ENCODE measurements around the gene PAIP1. TPM values are rescaled to one million over a fixed set of nuclear protein-coding genes. Genes with fewer than 3 reads are reported as not detected.

Gene PAIP1
- total RNA-seq, 3 donors from 2014 or later, result 70.5 to 104 (median 94.1) TPM

DNA sequence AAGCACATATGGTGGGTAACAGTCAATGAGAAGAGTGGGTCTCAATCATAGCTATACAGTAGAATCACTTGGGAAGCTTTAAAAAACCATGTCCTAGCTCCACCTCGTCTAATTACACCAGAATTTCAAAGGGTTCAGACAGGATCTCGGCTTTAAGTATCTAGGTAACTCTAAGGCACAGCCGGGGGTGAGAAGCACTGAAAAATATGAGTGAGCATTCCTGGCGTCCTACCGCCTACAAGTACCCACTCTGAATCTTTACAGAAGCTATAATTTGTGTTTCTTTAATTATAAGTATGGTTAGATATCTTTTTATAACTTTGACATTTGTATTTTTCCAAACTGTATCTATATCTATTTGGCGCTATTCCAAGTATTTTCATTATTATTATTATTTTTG, 16.1 kb downstream of the PAIP1 start:
- TF ChIP-seq POLR2A (IDR thresholded peaks at IDR 0.05), result no peak
- TF ChIP-seq POLR2AphosphoS5 (IDR thresholded peaks at IDR 0.05), result no peak
- TF ChIP-seq, protein P1, sequence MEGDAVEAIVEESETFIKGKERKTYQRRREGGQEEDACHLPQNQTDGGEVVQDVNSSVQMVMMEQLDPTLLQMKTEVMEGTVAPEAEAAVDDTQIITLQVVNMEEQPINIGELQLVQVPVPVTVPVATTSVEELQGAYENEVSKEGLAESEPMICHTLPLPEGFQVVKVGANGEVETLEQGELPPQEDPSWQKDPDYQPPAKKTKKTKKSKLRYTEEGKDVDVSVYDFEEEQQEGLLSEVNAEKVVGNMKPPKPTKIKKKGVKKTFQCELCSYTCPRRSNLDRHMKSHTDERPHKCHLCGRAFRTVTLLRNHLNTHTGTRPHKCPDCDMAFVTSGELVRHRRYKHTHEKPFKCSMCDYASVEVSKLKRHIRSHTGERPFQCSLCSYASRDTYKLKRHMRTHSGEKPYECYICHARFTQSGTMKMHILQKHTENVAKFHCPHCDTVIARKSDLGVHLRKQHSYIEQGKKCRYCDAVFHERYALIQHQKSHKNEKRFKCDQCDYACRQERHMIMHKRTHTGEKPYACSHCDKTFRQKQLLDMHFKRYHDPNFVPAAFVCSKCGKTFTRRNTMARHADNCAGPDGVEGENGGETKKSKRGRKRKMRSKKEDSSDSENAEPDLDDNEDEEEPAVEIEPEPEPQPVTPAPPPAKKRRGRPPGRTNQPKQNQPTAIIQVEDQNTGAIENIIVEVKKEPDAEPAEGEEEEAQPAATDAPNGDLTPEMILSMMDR (IDR thresholded peaks at IDR 0.05), result no peak
- Histone ChIP-seq H3K9me3 (no peaks in the 10 kb centered on the region), H3K4me3 (no peak overlapping the region), H3K36me3 (peaks cover 8% of the 10 kb centered on the region), H3K27me3 (no peaks in the 10 kb centered on the region), H3K4me1 (no peaks in the 10 kb centered on the region), H3K27ac (no peak overlapping the region)
- DNase-seq (ENCODE audit: low spot score in 2 of 2), result no peak
- intact Hi-C loops (cut with DNase I; ENCODE audit: low total_unique reads), result no loop called here

DNA sequence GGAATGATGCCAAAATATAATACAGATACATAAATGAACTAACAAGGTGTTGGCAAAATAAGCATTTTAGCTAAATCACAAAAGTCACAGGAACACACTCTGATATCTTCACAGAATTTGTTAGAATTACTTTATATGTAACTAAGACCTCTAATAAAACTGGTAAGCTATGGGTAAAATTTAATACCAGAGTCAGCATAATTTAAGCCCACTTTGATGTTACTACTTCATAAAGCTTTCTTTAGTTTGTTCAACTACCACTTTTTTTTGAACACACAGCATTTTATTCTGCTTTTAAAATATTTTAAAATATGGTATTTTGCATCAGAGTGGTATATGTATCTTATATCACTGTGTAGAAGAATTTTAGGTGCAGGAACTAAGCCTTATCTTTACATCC, 19.9 kb downstream of the PAIP1 start:
- Histone ChIP-seq H3K27me3 (no peaks in the 10 kb centered on the region), H3K27ac (no peak overlapping the region), H3K4me1 (no peaks in the 10 kb centered on the region), H3K36me3 (peaks cover 6% of the 10 kb centered on the region), H3K4me3 (no peak overlapping the region), H3K9me3 (no peaks in the 10 kb centered on the region)
- TF ChIP-seq, protein P1 (IDR thresholded peaks at IDR 0.05), result no peak
- TF ChIP-seq POLR2A (IDR thresholded peaks at IDR 0.05), result no peak
- no peak for TF ChIP-seq POLR2AphosphoS5 (IDR thresholded peaks at IDR 0.05)
- no peak for DNase-seq (ENCODE audit: low spot score in 2 of 2)
- intact Hi-C loops (cut with DNase I; ENCODE audit: low total_unique reads), result no loop called here

DNA sequence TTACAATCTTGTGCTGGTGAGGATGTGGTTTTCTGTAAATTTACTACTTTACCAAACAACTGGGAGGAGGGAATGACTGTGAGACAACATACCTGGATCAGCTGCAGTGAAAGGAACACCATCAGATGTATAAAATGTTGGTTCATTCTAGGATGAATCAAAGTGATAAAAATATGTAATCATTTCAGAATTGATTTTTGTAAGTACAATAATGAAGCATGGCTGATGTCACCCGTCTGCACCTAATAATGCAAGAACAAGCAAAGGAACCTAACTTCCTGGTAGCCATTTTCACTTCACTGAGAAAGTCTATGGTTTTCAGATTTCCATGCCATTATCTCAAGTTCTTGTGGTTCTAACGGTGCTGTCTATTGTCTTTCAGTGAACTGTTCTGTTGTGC, 23.2 kb downstream of the PAIP1 start:
- Histone ChIP-seq H3K27ac (no peak overlapping the region), H3K4me1 (no peaks in the 10 kb centered on the region), H3K4me3 (no peak overlapping the region), H3K27me3 (no peaks in the 10 kb centered on the region), H3K36me3 (peaks cover 5% of the 10 kb centered on the region), H3K9me3 (no peaks in the 10 kb centered on the region)
- intact Hi-C loops (cut with DNase I; ENCODE audit: low total_unique reads), result no loop called here
- DNase-seq (ENCODE audit: low spot score in 2 of 2), result no peak
- TF ChIP-seq POLR2AphosphoS5 (IDR thresholded peaks at IDR 0.05) (no peak), POLR2A (IDR thresholded peaks at IDR 0.05) (no peak)
- TF ChIP-seq, protein P1 (IDR thresholded peaks at IDR 0.05), result no peak

DNA sequence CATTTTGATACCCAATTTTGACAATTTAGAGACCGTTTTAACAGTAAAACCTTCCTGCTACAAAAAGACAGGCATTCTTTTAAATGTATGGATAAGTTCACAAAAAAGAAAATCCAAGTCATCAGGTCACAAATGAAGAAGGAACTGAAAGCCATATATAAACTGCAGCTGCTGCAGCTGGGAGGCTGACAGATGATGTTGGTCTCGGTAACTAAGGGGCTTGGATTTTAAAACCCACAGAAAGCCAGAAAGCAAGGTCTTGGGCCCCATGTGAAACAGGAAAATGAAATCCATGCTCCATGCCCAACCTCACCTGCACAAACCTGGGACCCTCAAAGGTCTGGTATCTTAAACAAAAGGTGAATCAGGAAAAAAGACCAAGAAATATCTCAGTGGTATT, 26.2 kb downstream of the PAIP1 start:
- Histone ChIP-seq H3K4me3 (no peak overlapping the region), H3K9me3 (no peaks in the 10 kb centered on the region), H3K4me1 (no peaks in the 10 kb centered on the region), H3K27ac (no peak overlapping the region), H3K27me3 (no peaks in the 10 kb centered on the region), H3K36me3 (peaks cover 5% of the 10 kb centered on the region)
- intact Hi-C loops (cut with DNase I; ENCODE audit: low total_unique reads), result no loop called here
- DNase-seq (ENCODE audit: low spot score in 2 of 2), result no peak
- TF ChIP-seq, protein P1 (IDR thresholded peaks at IDR 0.05), result no peak
- TF ChIP-seq POLR2AphosphoS5 (IDR thresholded peaks at IDR 0.05), result no peak
- no peak for TF ChIP-seq POLR2A (IDR thresholded peaks at IDR 0.05)

DNA sequence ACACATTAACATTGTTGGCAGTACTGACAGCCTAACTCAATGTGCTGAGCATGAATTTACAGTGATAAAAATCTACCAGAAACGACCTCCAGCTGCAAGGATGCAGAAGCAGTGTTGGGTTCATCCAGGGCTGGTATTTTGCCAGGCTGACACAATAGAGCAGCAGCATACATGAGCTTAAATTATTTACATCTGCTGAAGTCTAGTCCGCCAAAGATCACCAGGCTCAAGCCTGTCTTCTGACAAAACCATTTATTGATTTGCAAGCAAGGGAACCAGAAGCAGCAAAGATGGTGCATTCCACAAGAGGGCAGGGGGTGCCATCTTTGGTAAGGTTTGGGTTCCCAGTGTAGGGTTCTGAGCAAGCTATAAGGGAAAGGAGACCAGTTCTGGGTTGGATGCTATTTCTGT, 33.2 kb downstream of the PAIP1 start:
- H3K27me3 ChIP-seq, result no peaks in the 10 kb centered on the region
- no peak for DNase-seq (ENCODE audit: low spot score in 2 of 2)
- no peaks in the 10 kb centered on the region for H3K4me1 ChIP-seq
- H3K9me3 ChIP-seq, result no peaks in the 10 kb centered on the region
- no peak overlapping the region for H3K27ac ChIP-seq
- no peak overlapping the region for H3K4me3 ChIP-seq
- intact Hi-C loops (cut with DNase I; ENCODE audit: low total_unique reads), result no loop called here
- TF ChIP-seq POLR2AphosphoS5 (IDR thresholded peaks at IDR 0.05) (no peak), POLR2A (IDR thresholded peaks at IDR 0.05) (no peak)
- TF ChIP-seq, protein P1 (IDR thresholded peaks at IDR 0.05), result no peak
- no peaks in the 10 kb centered on the region for H3K36me3 ChIP-seq
